PC-3 (cell line): ENCODE results near the gene PARP16.

Experiments
- EZH2 ChIP-seq: fragments of 300-600 bp; sonication (generic); IDR thresholded peaks from one replicate; pipeline ENCODE4 v1.6.1; 2017; ENCODE audit warnings: antibody characterized with exemption, mild to moderate bottlenecking, low read length; ENCODE audit not compliant: unreplicated experiment
- EZH2phosphoT487 ChIP-seq: fragments of 300-600 bp; sonication (generic); IDR thresholded peaks from 2 replicates; pipeline ENCODE4 v1.6.1; 2018; ENCODE audit warnings: mild to moderate bottlenecking, antibody characterized with exemption, low read length, borderline replicate concordance
- TF ChIP-seq, protein P1 (sequence below): fragments of 300-600 bp; sonication (generic); conservative IDR thresholded peaks from 2 replicates; pipeline ENCODE4 v1.5.1; 2017; ENCODE audit warnings: antibody characterized with exemption, low read depth, mild to moderate bottlenecking, low read length

DNA sequence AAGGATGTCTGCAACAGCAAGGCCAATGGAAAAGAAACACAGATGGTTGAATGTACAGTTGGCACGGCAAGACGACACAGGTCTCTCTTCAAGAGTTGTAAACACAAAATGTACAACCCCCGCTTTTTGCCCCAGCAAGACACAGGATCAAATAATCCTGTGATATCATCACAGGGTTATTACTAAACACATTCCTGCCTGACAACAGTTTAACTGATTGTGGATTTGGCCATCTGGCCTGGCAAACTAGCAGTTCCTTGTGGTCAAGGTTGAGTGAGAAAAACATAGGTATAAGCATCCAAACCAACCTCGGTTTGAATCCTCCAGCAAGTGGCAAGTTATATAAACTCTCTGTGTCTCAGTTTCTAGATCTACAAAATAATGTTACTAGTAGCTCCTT, 23.4 kb downstream of the PARP16 start:
- TF ChIP-seq, protein P1, sequence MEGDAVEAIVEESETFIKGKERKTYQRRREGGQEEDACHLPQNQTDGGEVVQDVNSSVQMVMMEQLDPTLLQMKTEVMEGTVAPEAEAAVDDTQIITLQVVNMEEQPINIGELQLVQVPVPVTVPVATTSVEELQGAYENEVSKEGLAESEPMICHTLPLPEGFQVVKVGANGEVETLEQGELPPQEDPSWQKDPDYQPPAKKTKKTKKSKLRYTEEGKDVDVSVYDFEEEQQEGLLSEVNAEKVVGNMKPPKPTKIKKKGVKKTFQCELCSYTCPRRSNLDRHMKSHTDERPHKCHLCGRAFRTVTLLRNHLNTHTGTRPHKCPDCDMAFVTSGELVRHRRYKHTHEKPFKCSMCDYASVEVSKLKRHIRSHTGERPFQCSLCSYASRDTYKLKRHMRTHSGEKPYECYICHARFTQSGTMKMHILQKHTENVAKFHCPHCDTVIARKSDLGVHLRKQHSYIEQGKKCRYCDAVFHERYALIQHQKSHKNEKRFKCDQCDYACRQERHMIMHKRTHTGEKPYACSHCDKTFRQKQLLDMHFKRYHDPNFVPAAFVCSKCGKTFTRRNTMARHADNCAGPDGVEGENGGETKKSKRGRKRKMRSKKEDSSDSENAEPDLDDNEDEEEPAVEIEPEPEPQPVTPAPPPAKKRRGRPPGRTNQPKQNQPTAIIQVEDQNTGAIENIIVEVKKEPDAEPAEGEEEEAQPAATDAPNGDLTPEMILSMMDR: no peak
- TF ChIP-seq EZH2phosphoT487 (no peak), EZH2 (no peak)
